Hippocampal formation (tissue), 2 donors: ENCODE measurements around the gene PEPD.

Source experiments
- DNase-seq, 2 donors: peaks; one replicate each; lab custom pipeline; 2025; lab: John Stamatoyannopoulos, UW

Gene PEPD

DNA sequence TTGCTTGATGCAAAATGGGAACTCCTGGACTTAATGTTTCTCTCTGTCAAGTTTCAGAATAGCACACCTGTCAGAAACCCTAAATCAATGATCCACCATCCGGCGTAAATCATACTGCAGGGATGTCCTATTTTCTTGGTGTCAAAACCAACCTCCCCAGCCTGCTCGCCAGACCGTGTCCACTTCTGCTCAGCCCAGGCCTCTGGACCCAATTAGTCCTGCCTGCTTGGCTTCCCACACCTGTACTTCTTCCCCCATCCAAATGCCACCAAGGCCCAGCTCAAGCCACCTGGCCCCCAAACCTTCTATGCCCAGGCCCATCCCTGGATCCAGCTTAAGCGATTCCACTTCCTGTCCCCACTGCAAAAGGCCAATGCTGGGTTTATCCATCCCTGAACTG, 25.1 kb upstream of the PEPD start:
- DNase-seq, result no peak

DNA sequence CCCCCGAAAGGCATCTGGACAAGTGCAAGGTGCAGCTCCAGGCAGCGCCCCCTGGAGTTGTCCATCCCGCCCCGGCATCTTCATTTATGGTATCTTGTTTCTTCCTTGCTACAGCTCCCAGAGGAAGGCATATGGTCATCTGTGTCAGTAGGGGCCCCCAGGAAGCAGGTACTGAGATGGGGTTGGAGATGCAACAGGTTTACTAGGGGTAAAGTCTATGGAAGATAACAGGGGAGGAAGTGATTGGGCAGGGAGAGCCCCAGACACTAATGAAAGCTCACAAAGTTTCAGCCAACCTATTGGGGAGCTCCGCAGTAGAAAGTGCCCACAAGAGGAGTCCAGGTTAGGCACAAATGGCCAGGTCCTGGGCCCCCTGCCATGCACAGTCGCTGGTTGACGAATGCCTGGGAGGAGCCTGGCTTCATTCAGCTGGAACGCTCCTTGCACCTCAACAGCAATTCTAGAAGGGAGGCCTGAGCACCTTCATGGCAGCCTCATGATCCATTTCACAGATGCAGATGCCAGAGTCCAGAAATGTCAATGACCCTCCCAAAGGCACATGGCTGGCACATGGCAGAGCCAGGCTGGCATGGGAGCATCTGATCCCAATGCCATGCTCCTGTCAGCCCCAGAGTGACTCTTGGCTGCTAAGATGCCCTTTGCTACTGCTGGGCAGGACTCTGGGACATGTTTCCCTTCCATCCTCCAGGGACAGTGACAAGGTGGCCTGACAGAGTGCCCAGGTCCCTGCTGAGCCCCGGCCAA, 23.8 kb upstream of the PEPD start:
- DNase-seq, result no peak

DNA sequence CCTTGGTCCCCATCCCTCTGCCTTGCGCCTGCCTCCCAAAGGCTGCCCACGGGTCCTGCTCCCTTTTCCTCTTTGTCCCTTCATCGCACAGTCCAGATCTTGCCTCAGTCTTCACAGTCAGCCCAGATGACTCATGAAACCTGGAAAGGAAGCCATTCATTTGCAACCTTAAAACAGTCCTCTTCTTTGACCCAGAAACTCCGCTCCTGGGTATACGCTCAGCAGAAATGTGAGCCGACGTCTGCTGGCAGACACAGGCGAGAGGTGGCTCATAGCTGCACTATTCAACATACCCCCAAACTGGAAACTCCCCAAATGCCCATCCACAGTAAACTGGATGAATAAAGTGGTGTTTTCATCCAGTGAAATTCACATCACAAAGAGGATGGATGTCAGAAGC, 13.6 kb upstream of the PEPD start:
- DNase-seq, result no peak

DNA sequence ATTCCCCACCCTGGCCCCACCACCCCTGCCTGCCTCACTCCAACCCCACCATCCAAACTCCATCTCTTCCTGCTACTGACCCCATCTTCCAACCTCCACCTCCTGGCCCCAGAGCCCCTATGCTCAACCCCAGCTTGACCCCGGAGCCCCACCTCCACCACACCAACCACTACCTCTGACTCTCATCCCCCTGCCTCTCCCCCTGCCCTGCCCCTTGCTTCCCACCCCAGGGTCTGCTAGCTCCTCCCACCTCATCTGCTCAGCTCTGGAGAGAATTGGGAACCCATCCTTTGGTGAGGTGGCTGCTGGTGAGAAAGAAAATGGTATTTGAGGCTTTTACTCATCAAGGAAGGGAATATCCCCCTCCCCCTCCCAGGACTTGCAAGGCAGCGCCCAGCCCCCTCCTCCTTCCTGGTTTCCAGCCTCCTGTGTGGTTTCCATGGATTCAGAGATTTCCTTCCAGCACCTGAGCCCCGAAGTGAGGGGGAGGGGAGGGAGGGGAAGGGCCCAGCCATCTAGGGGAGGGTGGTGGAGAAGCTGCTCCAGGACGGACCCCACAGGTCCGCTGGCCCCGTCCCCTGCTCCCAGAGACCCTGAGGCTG, 11.4 kb upstream of the PEPD start:
- no peak for DNase-seq

DNA sequence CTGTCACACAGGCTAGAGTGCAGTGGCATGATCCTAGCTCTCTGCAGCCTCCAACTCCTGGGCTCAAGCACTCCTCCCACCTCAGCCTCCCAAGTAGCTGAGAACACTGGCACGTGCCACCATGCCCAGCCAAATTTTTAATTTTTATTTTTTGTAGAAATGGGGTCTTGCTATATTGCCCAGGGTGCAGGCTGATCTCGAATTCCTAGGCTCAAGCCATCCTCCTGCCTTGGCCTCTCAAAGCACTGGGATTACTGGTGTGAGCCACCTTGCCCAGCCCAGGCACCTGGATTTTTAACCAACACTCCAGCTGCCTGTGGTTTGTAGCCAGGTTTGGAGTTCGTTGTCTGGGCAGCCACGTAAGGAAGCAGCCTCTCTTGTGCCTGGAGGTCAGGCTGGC, 9.3 kb upstream of the PEPD start:
- DNase-seq, result no peak

DNA sequence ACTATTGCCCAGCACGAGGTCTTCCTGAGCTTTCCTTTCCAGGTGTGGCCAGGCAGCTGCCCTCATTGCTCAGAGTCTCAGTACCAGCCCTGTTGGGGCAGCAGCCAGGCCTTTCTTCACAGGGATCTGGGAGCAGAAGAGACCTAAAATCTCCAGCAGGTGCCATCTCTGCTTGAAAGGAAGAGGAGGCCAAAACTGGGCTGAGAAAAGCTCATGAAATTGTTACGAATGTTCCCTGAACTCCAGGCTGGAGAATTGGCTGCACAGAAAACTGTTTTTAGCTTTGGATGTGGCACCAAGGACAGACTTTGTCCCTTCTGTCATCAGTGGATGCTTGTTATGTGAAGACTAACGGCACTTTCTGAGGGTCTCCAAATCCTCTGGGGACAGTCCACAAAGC, 8.7 kb upstream of the PEPD start:
- DNase-seq, result no peak

DNA sequence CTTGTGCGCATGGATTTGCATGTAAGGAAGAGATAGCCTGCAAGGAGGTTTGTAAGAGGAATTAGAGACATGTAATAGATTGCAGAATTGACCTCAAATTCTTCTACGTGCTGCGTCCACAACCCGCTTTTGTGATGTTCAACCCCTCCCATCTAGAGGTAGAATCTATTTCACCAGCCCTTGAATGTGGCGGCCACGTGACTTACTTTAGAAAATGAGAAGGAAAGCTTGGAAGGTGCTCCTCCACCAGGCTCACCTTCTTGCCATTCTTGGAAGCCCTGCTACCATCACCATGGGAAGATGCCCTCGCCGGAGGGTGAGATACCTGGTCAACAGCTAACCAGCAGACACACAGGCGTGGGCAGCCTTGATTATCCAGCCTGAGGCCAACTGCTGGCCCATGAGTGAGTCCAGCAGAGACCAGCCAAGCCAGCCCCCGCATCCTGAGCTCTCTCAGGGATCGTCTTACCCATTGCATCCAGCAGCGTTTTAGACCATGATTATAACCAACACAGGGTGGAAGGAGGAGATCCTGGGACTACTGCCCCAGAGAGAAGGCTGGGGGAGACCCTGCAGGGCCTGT, 7.6 kb upstream of the PEPD start:
- no peak for DNase-seq

DNA sequence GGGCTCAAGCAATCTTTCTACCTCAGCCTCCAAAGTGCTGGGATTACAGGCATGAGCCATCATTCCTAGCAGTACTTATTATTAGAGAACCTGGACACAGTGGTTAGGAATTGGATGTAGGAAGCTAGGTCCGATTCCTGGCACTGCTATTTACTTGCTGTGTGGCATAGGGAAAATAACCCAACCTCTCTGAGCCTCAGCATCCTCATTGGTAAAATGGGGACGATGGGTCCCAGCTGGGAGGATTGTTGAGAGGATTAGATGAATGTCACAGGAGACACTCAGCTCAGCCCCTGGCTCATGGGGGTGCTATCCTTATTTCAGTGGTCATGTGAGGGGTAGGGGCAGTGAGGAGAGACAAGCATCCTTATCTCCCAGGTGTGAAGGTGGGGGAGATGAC, 6.8 kb upstream of the PEPD start:
- no peak for DNase-seq

DNA sequence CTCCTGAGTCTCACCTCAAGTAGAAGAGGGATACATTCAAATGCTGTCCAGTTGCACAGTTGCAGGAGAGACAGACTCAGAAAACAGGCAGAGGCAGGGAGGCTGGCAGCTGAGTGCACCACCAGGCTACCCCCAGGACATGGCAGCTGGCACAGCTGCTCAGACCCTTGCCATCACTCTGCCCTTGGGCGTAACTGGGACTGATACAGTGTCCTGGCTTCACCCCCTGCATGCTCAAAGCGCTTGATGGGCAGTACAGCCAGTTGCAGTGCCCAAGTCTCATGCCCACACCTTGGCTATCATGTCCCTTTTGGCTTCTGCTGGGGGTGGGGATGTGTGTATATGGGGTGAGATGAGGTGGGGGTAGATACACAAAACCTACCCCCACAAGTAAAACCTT, 5.5 kb upstream of the PEPD start:
- no peak for DNase-seq

DNA sequence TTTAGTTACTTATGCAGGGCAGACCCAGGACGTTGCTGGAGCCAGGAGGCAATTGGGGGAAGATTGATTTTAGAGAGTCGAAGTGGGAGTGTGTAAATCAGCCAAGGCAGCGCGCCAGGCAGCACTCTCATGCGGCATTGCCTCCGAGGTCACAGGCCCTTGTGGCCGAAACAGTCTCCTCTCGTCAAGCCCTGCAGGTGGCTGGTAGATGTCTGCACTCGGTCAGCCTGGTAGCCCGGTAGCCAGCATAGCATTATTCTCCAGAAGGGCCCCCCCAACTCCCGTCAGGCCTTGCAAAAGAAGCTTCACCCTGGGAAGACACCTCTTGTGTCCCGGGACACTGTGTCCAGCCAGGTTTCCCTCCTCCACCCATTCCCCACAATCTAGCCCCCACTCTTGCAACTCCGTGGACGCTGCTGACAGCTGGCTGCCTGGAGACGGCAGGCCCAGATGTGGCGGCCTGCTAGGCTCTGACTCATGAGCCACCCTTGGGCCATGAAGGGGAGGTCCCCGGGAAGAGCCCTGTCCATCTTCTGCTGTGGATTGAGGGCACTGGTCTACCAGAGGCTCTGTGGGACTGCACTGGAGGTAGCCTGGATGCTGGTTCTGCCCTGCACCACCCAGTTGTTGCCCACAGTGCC, 2.6 kb upstream of the PEPD start:
- DNase-seq, result no peak

DNA sequence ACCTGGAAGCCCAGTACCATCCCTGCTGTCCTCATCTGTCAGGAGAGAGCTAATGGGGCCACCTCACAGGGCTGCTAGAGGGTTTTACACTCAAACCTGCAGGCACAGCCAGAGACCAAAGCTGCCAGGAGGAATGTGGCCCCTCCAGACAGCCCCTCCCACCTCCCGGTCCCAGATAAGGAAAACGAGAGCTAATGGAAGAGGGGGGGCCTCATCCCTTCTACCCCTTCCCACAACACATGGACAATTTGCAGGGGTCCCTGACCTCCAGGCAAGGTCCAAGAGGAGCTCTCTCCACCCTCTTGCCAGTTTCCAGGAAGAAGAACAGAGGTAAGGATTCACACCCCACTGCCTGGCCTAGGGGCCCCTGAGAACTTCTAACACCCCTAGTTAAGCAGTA, 1.6 kb upstream of the PEPD start:
- DNase-seq, result no peak

DNA sequence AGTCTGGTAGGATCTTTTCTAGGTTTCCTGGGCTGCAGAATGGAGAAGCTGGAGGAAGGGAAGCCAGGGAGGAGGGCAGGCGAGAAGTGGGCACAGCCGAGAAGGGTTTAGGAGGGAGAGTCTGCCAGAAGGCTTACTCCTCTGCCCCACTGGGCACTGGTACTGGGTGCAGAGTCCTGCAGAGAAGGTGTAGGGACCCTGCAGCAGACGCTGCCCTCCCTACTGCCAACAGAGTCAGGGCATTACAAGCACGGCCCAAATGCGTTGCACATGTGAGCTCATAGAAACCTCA, 726 bp upstream of the PEPD start:
- DNase-seq, result no peak

DNA sequence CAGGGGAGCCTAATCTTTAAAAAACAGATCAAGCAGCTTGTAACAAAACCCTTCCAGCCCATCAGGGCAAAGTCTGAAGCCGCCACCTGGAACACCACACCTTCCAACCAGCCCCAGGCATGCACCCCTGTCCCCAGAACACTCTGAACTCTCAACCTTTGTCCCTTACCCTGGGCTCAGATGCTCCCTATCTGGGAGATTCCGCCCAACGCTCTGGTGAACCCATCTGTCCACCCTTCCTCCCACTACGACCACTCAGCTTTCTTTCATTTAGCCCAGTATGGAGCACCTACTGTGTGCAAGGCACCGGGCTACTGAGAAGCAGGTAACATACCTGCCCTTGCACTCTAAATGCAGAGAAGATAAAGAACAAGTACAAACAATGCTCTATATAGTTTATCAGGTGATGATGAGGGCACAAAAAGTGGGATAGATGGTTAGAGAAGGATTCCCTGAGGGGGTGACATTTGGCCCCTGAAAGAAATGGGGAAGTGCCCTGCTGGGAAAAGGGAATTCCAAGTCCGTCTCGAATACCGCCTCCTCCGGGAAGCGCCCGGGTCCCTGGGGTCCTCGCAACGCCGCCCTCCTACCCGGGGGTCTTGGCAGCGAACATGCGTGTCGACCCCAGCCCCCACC, 629 bp downstream of the PEPD start:
- no peak for DNase-seq

DNA sequence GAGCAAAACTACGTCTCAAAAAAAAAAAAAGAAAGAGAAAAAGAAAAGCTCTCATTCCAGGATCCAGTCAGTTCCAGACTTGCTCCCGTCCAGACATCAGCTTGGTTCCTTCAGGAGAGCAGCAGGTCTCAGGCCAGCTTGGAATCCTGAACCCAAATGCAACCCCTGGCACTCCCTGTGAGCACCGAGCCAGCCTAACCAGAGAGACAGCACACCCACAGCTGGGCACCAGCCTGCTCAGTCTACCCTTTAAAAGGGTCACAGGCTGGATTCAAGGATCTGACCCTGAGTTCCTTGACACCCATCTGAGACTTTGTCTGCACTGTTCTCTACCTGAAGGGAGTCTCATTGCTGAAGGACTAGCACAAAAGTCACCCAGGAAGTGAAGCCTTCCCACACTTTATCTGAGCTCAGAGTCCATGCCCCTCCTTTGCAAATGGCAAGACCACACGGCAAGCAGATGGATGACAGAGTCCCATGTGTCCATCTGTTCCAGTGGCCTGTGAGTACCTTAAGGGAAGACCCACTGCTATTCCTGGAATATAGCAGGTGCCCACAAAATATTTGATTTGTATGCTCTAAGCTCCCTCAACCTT, 1.4 kb downstream of the PEPD start:
- no peak for DNase-seq

DNA sequence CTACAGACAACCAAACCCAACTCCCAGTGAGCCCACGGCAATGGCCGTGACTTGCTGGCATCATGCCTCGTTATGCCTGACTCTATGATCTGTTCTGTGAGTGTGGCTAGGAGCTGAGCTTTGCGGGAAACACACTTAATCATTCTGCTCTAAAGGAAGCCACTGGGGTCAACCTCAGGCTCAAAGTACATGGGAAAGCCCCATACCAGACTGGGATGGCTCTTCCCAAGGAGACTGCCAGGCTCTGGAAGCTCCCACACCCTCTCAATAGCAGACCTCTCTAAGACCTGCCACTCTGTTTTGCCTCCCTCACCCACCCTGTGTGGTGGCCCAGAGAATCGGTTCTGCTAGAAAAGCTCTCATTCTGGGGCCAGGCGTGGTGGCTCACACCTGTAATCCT, 2.2 kb downstream of the PEPD start:
- no peak for DNase-seq

DNA sequence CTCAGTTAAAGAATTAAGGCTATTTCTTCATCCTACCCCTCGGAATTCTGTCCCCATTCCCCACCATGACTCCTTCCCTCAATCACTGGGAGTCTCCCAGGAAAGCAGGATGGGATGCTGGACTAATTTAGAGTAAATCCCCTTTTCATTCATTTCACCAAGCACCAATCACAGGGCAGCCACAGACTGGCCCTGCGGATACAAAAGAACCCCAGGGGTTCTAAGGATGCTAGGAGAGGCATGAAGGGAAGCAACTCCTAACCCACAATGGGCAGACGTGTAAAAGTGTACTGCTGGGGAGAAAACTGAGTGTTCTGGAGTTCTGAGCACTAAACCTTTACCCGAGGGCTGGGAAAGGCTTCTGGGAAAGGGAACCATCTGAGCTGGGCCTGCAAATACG, 3.0 kb downstream of the PEPD start:
- DNase-seq, result no peak

DNA sequence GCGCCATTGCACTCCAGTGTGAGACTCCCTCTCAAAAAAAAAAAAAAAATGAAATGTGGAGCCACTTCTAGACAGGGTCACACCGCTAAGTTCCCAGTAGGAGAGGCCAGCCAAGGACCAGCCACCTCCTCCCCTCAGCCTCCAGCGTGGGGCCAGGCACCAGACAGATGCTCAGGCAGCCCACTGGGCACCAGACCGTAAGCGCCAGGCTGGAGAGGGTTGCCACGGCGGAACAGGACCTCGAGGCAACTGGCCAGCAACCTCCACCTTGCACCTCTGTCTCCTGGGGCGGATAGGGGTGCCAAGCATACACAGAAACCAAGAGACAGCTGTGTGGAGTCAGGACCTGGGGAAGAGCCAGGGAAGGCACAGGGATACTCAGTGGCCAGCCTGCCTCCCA, 3.7 kb downstream of the PEPD start:
- no peak for DNase-seq

DNA sequence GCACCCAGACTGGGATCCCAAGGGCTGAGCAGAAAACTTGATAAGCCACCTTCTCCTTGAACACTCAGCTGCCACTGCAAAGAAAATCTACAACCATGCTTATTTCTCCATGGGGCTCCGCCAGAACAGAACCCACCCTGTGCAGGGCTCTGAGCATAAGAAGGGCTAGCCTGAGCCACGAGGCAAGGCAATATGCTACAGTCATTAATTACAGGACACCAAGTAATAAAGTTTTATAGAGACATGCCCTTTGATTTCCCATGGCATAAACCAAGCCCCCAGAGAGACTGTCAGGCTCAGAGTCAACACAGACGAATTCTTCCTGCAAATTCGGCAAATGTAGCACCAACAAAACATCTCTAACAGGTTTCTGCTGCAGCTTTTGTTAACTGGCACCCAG, 5.7 kb downstream of the PEPD start:
- DNase-seq, result no peak

DNA sequence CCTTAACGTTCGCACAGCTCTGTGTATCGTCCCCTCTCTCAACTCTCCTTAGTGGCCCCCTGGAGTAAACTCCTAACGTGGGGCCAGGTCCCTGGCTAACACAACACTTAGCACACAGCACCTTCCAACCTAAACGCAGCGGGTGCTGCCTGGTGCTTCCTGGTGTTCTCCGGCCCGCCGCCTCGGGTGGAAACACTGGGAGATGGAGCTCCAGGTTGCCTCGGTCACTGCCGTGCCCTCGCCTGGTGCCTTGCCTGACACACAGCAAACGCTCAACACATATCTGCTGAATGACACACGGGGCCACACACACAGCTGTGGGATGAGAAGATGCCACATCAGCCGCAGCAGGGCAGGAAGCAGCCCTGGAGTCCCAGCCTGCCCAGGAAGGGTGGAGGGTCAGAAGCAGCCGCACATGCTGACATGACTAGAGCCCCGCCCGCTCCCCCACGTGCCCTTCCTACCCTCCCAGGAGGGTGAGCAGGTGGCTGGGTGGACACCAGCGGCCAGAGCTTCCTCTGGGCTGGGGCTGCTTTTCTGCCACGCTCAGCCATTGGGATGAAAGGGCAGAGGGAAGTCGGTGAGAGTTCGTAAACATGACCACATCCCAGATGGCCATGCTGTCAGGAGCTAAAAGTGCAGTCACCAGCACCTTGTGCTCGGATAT, 6.6 kb downstream of the PEPD start:
- no peak for DNase-seq

DNA sequence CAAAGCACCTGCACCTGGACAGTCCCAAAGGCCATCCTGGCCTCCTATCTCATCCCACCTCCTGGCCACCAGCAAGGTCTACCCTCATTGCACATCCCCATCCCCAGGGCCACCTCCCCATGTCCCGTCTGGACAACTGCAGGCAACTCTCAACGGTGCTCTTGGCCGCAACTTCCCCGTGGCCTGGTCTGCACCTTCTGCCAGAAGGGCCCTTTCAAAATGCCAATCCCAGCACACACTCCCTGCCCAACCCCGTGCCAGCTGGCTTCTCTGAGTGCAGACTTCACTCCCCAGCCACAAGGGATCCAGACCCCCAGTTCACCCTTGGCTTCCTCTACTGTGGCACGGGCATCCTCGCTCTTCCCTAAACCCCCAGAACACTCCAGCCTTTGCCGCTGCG, 8.2 kb downstream of the PEPD start:
- DNase-seq, result no peak

DNA sequence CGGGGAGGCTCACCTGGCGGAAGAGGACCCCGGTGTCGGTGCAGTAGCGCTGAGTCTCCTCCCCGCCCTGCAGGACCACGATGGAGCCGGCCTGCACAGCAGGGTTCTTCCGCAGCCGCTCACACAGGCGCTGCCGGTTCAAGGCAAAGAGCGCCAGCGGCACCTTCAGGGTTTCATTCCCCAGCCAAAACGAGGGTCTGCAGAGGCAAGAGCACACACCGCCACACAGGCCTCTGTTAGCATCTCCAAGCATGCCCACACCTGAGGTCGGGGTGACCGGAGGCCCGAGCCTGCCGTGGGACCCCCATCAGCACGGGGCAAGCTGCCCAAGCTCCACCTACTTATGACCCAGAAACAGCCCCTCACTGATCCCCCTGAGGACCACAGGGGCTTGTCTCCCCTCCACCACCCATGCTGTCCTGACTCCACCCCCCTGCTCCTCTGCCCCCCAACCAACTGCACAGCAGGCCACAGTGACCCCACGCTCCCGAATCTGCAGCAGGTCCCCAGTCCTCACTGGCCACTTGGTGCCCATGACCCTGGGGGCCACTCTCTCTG, 8.9 kb downstream of the PEPD start:
- no peak for DNase-seq

DNA sequence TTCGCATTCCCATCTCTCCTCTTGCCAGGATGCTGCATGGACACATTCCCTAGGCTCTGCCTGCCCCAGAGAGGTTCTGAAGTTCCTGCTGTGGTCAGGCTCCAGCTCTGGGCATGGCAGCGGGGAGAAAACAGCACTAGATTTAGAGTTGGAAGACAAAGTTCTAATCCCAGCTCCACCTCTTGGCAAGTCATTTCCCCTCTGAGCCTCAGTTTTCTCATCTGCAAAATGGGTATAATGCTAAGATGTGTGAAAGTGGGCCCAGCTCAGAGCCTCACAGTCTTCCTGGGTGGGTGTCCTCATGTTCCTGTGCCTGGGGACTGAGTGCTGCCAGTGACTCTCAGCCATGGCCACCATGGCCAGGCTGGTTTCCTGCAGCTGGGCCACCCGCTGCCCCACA, 9.6 kb downstream of the PEPD start:
- DNase-seq, result no peak
